K562 (cell line): Measurements from ENCODE around the gene FCHSD1. TPM values are rescaled to one million over a fixed set of nuclear protein-coding genes. Genes with fewer than 3 reads are reported as not detected.
A peak's percentile ranks its signal among the peaks of the same experiment; 100 is the strongest.

ENCODE experiments used
- CC2D1A ChIP-seq: fragments of 450-650 bp; IDR thresholded peaks from 2 replicates; pipeline ENCODE4 v1.6.1; 2017; ENCODE audit warnings: mild to moderate bottlenecking
- DACH1 ChIP-seq: fragments of 450-650 bp; IDR thresholded peaks from 2 replicates; pipeline ENCODE4 v1.6.1; 2018; ENCODE audit not compliant: partially characterized antibody
- EZH2 ChIP-seq: IDR thresholded peaks from 2 replicates; pipeline ENCODE4 v1.6.1; 2012; ENCODE audit warnings: low read depth, mild to moderate bottlenecking, inconsistent platforms, low read length, borderline replicate concordance
- FOXP1 ChIP-seq: sonication (generic); formaldehyde crosslinking; IDR thresholded peaks from 2 replicates; pipeline ENCODE4 v1.8.0; 2022; ENCODE audit warnings: mild to moderate bottlenecking, missing genetic modification reagents
- HIVEP1 ChIP-seq: fragments of 250-450 bp; sonication (Bioruptor Pico); IDR thresholded peaks from 2 replicates; pipeline ENCODE4 v1.4.0; 2020; ENCODE audit warnings: mild to moderate bottlenecking
- IFI16 ChIP-seq: fragments of 250-450 bp; sonication (Bioruptor Pico); IDR thresholded peaks from 2 replicates; pipeline ENCODE4 v2.1.2; 2022; ENCODE audit warnings: mild to moderate bottlenecking, inconsistent platforms
- KAT2B ChIP-seq: IDR thresholded peaks from one replicate; pipeline ENCODE4 v1.6.1; 2012; ENCODE audit warnings: low read depth, mild to moderate bottlenecking, control low read depth, inconsistent platforms, low read length, moderate library complexity
- KDM2B ChIP-seq: fragments of 250-450 bp; sonication (Bioruptor Pico); IDR thresholded peaks from 2 replicates; pipeline ENCODE4 v1.8.0; 2021; ENCODE audit warnings: mild to moderate bottlenecking, moderate library complexity
- MAZ ChIP-seq, 2 experiments: fragments of 450-650 bp in 1 of 2; sonication (generic) in 1 of 2; formaldehyde crosslinking; IDR thresholded peaks in 1 of 2; conservative IDR thresholded peaks in 1 of 2; 2 replicates each; pipeline versions ENCODE4 v1.4.0 to v1.5.0; 2020; ENCODE audit warnings: mild to moderate bottlenecking in 1 of 2, missing genetic modification reagents in 1 of 2
- NEUROD1 ChIP-seq: fragments of 150-350 bp; IDR thresholded peaks from 2 replicates; pipeline ENCODE4 v1.6.1; 2014; ENCODE audit warnings: borderline replicate concordance, low read length, low read depth; ENCODE audit not compliant: partially characterized antibody
- NFIX ChIP-seq: fragments of 250-450 bp; sonication (Bioruptor Pico); IDR thresholded peaks from 2 replicates; pipeline ENCODE4 v1.4.0; 2020; ENCODE audit warnings: low read depth, mild to moderate bottlenecking, moderate library complexity
- NR2C1 ChIP-seq, 2 experiments: fragments of 450-650 bp; IDR thresholded peaks; 2 replicates each; pipeline ENCODE4 v1.6.1; 2017; ENCODE audit warnings: mild to moderate bottlenecking in 2 of 2, antibody characterized with exemption in 1 of 2, inconsistent platforms in 1 of 2, missing compliant biosample characterization in 1 of 2, missing genetic modification characterization in 1 of 2
- PHTF2 ChIP-seq: fragments of 250-450 bp; sonication (Bioruptor Pico); IDR thresholded peaks from 2 replicates; pipeline ENCODE4 v1.5.0; 2021; ENCODE audit warnings: mild to moderate bottlenecking
- PRPF4 ChIP-seq: fragments of 200-400 bp; formaldehyde crosslinking; IDR thresholded peaks from one replicate; pipeline ENCODE4 v1.6.1; 2017; ENCODE audit warnings: low read length, low read depth, mild to moderate bottlenecking; ENCODE audit not compliant: insufficient read depth, poor library complexity, severe bottlenecking
- SIRT6 ChIP-seq: IDR thresholded peaks from one replicate; pipeline ENCODE4 v1.6.1; 2012; ENCODE audit warnings: low read depth, mild to moderate bottlenecking, control low read depth, inconsistent platforms, low read length, moderate library complexity
- SREBF1 ChIP-seq: fragments of 150-350 bp; IDR thresholded peaks from 2 replicates; pipeline ENCODE4 v1.6.1; 2014; ENCODE audit warnings: antibody characterized with exemption, low read depth, low read length, borderline replicate concordance
- SRSF9 ChIP-seq: fragments of 200-400 bp; formaldehyde crosslinking; IDR thresholded peaks from 2 replicates; pipeline ENCODE4 v1.6.1; 2017; ENCODE audit warnings: low read depth, low read length, borderline replicate concordance
- TAF7 ChIP-seq: fragments of 450-650 bp; IDR thresholded peaks from 2 replicates; pipeline ENCODE4 v1.6.1; 2016; ENCODE audit warnings: missing genetic modification characterization, missing compliant biosample characterization
- TGIF2 ChIP-seq: sonication (generic); formaldehyde crosslinking; IDR thresholded peaks from 2 replicates; pipeline ENCODE4 v1.8.1; 2022; ENCODE audit warnings: mild to moderate bottlenecking, missing genetic modification reagents, moderate library complexity
- XRCC5 ChIP-seq: fragments of 200-400 bp; formaldehyde crosslinking; IDR thresholded peaks from 2 replicates; pipeline ENCODE4 v1.6.1; 2017; ENCODE audit warnings: low read depth, mild to moderate bottlenecking, low read length
- ZFX ChIP-seq: sonication (generic); formaldehyde crosslinking; IDR thresholded peaks from 2 replicates; pipeline ENCODE4 v1.8.0; 2022; ENCODE audit warnings: mild to moderate bottlenecking, missing genetic modification reagents, moderate library complexity
- ZNF12 ChIP-seq: sonication (generic); formaldehyde crosslinking; IDR thresholded peaks from 2 replicates; pipeline ENCODE4 v1.4.0; 2020; ENCODE audit warnings: mild to moderate bottlenecking, missing genetic modification reagents
- ZNF121 ChIP-seq: sonication (generic); formaldehyde crosslinking; conservative IDR thresholded peaks from 2 replicates; pipeline ENCODE4 v1.8.0; 2022; ENCODE audit warnings: missing genetic modification reagents
- ZNF197 ChIP-seq: fragments of 200-800 bp; sonication (Bioruptor generic); IDR thresholded peaks from 2 replicates; pipeline ENCODE4 v1.6.1; 2016; ENCODE audit warnings: low read depth, missing genetic modification characterization, missing compliant biosample characterization
- polyA plus RNA-seq, 8 experiments: library from polyadenylated mRNA; depleted of rRNA in 4 of 8; stranded (reverse) in 5 of 8; unstranded in 3 of 8; fragments of >200 nt; fragmentation: Nextera tagmentation in 2 of 8; fragmentation: Illumina TruSeq in 1 of 8; extraction: Ambion mirVana in 2 of 8; extraction: Trizol in 1 of 8; gene quantifications; 2 replicates each; pipeline versions ENCODE4 v1.2.1 to v1.2.3, GENCODE V29; 2011 to 2014; ENCODE audit warnings: inconsistent platforms in 1 of 8, missing spikeins in 1 of 8
- total RNA-seq, 7 experiments: library from RNA; depleted of rRNA in 6 of 7; stranded (reverse); fragments of >200 nt in 6 of 7; fragmentation: Illumina TruSeq in 2 of 7; extraction: Trizol in 2 of 7; gene quantifications; 2 replicates each; pipeline versions ENCODE4 v1.2.1 to v1.2.3, GENCODE V29; 2011 to 2021; ENCODE audit warnings: low replicate concordance in 1 of 7
- TF ChIP-seq, protein P1 (sequence below): fragments of 250-450 bp; sonication (Bioruptor Pico); IDR thresholded peaks from 2 replicates; pipeline ENCODE4 v1.4.0; 2020

FCHSD1 gene
- total and polyA plus RNA-seq, 9 of the 15 experiments (the other 6 are each of a cell fraction or from before 2014, with no cell fraction given): 0.35 to 37.5 (median 13.6) TPM

DNA sequence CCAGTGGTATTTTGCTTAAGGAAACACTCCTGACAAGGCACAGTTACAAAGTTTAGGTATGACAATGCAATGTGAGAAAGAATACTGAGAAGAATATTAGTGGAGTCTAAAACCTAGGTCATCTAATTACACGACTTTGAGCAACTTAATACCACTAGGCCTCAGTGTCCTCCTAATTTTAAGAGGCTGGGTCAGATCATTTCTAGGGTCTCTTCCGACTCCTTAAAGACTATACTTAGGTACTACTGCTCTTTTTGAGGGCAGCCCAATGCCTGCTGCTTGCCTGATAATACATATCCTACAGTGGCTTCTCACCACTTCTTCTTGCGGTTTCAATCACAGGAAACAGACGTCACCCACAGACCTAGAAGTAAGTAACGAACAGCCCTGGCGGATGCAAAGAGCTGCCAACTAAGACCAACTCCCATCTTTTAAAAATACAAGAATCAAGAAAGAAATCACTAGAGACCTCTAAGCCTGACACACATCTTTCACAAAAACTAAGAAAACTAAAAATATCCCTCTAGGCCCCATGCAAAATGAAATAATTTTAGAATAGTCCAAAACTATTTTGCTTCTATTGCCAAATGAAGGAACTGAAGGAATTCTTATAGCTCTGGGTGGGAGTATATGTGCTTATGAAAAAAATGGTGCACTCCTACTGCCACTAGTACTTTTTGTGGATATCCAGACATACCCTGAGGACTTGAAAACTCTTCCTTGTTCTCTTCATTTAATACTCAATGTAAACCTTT lies 45.5 kb downstream of the FCHSD1 start (continued):
- TF ChIP-seq, protein P1, sequence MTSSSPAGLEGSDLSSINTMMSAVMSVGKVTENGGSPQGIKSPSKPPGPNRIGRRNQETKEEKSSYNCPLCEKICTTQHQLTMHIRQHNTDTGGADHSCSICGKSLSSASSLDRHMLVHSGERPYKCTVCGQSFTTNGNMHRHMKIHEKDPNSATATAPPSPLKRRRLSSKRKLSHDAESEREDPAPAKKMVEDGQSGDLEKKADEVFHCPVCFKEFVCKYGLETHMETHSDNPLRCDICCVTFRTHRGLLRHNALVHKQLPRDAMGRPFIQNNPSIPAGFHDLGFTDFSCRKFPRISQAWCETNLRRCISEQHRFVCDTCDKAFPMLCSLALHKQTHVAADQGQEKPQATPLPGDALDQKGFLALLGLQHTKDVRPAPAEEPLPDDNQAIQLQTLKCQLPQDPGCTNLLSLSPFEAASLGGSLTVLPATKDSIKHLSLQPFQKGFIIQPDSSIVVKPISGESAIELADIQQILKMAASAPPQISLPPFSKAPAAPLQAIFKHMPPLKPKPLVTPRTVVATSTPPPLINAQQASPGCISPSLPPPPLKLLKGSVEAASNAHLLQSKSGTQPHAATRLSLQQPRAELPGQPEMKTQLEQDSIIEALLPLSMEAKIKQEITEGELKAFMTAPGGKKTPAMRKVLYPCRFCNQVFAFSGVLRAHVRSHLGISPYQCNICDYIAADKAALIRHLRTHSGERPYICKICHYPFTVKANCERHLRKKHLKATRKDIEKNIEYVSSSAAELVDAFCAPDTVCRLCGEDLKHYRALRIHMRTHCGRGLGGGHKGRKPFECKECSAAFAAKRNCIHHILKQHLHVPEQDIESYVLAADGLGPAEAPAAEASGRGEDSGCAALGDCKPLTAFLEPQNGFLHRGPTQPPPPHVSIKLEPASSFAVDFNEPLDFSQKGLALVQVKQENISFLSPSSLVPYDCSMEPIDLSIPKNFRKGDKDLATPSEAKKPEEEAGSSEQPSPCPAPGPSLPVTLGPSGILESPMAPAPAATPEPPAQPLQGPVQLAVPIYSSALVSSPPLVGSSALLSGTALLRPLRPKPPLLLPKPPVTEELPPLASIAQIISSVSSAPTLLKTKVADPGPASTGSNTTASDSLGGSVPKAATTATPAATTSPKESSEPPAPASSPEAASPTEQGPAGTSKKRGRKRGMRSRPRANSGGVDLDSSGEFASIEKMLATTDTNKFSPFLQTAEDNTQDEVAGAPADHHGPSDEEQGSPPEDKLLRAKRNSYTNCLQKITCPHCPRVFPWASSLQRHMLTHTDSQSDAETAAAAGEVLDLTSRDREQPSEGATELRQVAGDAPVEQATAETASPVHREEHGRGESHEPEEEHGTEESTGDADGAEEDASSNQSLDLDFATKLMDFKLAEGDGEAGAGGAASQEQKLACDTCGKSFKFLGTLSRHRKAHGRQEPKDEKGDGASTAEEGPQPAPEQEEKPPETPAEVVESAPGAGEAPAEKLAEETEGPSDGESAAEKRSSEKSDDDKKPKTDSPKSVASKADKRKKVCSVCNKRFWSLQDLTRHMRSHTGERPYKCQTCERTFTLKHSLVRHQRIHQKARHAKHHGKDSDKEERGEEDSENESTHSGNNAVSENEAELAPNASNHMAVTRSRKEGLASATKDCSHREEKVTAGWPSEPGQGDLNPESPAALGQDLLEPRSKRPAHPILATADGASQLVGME (CRISPR knock-in tag): peak; percentile 44; the same call in 1 of the 2 replicates
- TF ChIP-seq MAZ (CRISPR knock-in tag; conservative IDR thresholded peaks at IDR 0.05 in 1 of 2, IDR thresholded peaks at IDR 0.05 in 1 of 2): peak in 1 of 2 experiments; percentile 53; a peak in 2 of 4 replicates
- peak; percentile 70 for TF ChIP-seq NEUROD1
- TF ChIP-seq SRSF9: no peak
- TF ChIP-seq ZNF121 (CRISPR knock-in tag): no peak
- TF ChIP-seq TGIF2: no peak
- no peak for TF ChIP-seq HIVEP1 (CRISPR knock-in tag)
- TF ChIP-seq FOXP1 (CRISPR knock-in tag): no peak
- TF ChIP-seq ZNF12: no peak
- peak; percentile 85 for TF ChIP-seq CC2D1A
- TF ChIP-seq PHTF2 (CRISPR knock-in tag): no peak
- peak; percentile 79 for TF ChIP-seq ZNF197
- TF ChIP-seq NR2C1 (IDR thresholded peaks at IDR 0.05): no peak
- no peak for TF ChIP-seq NR2C1 (tag; IDR thresholded peaks at IDR 0.05)
- peak; percentile 25; the same call in 1 of the 2 replicates for TF ChIP-seq ZFX
- TF ChIP-seq EZH2: no peak
- TF ChIP-seq KAT2B: no peak
- no peak for TF ChIP-seq PRPF4
- TF ChIP-seq IFI16: no peak
- no peak for TF ChIP-seq DACH1
- TF ChIP-seq KDM2B (CRISPR knock-in tag): no peak
- no peak for TF ChIP-seq SREBF1
- no peak for TF ChIP-seq TAF7 (tag)
- TF ChIP-seq XRCC5: no peak
- TF ChIP-seq SIRT6: no peak
- no peak for TF ChIP-seq NFIX
